Activated CD8-positive, alpha-beta memory T cell treated with anti-CD3 and anti-CD28 coated beads, Interleukin-2, amount 50 U/mL, for 24 hours (primary cell): Measurements from ENCODE around the gene KIF3B.
"Not testable (repeated sequence)": the region's sequence is repeated elsewhere in the genome, so short reads cannot be mapped to it uniquely, and the experiment has no call there.

Source experiments
- DNase-seq: peaks from one replicate; pipeline ENCODE4 v3.0.0-alpha.2; 2020; ENCODE audit errors: extremely low read depth

The KIF3B gene

DNA sequence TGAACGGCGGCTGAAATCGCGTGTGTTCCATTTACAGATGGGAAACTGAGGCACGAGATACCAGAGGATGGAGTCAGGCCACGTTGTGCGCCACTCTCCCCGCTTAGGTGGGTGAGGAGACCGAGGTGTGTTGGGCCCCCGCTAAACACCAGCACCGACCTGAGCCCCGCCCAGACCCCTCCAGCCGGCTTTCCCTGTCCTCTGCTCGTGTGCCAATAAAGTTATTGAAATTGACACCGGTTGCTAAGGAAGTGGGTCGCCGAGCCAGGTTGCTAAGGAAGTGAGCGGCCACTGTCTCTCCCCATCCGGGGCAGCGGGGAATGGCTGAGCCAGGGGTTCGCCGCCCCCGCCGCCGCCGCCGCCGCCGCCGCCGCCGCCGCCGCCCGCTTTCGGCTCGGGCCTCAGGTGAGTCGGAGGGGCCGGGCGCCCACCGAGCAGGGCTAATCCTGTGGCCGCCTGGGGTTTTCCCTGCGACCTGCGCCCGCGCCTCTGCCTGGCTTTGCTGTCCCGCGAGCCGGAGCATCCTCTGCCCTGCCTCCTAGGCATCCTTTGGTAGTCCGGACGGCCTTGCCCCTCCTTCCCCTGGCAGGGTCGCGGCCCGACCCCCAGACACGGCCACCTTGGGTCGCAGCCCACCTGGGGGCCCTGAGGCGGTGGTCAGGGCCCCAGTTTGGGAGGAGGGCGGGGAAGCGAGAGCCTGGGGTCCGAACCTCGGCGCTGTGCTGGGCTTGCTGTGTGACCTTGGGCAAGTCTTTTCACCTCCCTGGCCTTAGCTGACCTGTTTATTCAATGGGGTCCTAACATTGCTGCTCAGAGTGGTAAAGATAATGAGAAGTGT is at the start of gene KIF3B:
KIF3B (plus strand) TSS at position 291 of the 838 bp plus-strand sequence. CDS start 32,127 bp downstream, outside the sequence.
- DNase-seq = peak; percentile 87

DNA sequence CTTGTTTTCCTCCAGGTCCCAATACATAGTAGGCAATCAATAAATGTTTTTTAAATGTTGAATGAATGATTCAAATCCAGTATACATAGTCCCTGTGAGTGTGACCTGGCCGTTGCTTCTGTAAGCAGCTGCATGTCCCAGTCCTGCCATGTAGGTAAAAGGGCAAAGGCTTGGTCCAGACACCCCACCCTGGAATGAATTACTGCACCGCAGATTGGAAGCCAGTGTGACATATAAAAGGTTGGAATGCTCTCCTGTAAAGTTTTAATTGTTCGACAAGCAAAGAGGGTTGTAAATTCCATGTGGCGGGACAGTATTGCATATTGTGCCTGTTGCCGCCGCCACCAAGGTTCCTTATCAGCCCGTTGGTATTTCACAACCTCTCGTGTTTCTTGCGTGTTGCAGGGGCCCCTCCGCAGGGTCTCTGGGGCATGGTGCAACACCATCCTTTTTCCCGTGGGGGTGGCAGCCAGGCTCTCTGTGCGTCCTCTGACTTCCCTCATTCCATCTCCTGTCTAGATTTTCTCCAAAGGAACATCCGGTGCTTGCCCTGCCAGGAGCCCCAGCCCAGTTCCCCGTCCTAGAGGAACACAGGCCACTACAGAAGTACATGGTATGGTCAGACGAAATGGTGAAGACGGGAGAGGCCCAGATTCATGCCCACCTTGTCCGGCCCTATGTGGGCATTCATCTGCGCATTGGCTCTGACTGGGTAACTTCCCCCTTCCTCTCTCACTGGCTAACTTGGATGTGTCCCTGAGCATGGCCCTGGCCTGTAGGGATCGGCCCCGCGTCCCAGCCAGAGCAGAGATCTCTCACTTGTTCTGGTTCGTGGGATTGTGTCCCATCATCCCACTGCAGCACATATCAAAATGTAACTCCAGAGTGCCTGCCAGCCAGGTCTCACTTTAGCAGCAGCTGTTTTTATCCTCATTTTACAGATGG is 49.4 kb upstream of the KIF3B start:
- DNase-seq = no peak

DNA sequence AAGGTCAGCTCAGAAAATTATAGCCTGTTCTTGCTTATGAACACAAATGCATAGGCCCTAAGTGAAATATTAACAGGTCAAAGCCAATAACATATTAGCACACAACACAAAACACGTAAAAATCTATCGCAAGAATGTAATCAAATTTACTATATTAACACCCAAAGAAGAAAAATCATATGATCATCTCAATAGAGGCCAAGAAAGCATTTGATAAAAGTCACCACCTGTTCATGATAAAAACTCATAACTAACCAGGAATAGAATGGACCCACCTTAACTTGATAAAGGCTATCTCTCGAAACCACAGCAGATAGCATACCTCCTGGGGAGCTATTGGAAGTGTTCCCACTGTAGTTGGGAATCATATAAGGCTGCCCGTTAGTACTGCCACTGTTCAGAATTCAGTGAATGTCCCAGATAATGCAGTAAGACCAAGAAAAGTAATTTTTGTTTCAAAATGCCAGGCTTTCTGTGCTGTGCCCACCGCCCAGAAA is 48.2 kb upstream of the KIF3B start:
- no peak for DNase-seq

DNA sequence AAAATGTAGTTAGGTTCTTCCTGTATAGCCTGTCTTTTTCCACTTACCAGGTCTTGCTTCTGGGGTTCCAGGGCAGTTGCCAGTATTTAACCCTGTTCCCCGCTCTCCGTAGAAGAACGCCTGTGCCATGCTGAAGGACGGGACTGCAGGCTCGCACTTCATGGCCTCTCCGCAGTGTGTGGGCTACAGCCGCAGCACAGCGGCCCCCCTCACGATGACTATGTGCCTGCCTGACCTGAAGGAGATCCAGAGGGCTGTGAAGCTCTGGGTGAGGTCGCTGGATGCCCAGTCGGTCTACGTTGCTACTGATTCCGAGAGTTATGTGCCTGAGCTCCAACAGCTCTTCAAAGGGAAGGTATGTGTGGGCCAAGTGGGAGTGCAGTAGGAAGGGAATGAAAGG is 46.7 kb upstream of the KIF3B start:
- no peak for DNase-seq

DNA sequence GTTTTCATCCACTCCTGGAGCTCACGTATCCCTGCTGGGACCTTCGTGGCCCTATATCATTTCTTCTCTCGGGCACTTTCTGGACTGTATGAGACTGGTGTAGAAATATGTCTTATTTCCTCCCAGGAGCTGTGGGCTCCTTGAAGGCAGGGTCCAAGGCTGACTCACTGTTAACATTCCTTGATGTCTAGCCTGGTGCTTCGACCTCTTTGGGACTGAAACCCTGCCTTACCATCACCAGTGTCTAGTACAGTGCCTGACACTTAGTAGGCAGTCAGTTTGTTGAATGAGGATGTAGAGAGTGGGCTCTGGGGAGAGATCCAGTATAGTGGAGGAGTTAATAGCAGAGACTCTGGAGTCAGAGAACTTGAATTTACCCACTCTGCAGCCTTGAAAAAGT is 46.2 kb upstream of the KIF3B start:
- DNase-seq = no peak

DNA sequence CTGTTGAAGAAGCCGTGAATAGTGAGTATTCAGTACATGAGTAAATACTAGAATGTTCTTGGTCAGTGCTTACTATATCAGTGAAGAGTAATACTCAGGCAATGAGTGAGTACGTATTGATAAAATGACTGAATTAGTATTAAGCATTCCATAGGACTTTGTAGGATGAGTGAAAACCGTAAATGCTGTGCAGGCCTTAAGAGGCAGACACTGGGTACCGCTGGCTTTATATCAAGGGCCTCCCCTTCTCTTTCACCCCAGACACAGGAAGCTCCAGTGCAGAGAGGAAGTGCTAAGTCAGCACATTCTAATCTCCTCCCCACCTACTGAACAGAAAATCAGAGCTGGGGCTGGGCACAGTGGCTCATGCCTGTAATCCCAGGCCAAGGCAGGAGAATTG is 45.6 kb upstream of the KIF3B start:
- DNase-seq = no peak

- DNase-seq = no peak
Observed at GRCh38 chr20:32232326-32232886, 45.0 kb upstream of the KIF3B start.

GRCh38 chr20:32233286-32233685 is 44.2 kb upstream of the KIF3B start:
- DNase-seq = no peak

GRCh38 chr20:32234135-32234808 is 43.2 kb upstream of the KIF3B start:
- no peak for DNase-seq

DNA sequence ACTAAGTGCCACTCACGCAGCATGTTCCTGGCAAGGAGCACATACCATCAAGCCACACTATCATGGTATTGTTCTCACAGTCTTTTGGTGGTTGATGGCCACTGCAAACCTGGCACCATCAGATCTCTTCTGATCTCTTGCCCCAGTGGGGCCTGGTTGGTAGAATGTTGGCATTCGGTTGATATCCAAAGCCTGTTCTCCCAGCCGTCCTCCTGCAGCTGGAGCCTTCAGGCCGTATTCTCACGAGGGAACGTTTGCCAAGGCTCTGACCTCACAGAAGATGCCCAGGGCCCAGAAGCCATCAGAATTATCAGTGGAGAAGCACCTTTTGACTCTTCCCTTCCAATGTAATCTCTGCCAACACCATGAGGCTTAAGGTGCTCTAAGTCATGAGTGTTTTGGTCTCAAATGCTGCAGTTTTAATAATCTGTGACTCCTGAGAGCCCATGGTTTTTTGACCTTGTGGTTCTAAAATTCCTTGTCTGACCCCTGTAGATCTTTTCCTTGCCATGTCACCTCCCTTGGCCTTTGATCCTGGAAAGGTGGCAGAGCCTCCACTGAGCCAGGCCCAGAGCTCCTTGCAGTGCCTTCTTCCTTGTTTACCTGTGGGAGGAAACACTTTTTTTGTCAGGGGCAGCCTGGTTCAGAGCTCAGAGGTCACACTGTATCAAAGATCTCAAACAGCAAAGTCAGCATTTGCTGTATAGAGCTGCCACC is 42.0 kb upstream of the KIF3B start:
- DNase-seq = no peak

DNA sequence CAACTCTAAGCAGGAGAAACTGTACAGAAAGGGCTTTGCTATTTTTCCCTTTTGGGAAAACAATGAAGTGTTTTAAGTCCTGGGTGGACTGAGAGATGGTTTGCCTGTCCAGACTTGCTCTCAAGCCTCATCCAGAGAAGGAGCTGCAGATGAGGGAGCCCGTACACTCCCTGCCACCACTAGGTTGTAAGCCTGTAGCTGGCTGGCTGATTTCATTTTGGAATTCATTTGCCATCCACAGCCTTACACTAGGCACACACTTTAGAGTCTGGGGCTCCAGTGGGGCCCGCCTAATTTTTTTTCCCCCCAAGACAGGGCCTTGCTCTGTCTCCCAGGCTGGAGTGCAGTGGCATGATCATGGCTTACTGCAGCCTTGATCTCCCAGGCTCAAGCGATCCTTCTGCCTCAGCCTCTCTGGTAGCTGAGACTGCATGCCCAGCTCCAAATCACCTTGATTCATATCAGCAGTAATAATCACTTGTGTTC is 41.4 kb upstream of the KIF3B start:
- no peak for DNase-seq

- DNase-seq = no peak
Observed at GRCh38 chr20:32236819-32237218, 40.6 kb upstream of the KIF3B start.

DNA sequence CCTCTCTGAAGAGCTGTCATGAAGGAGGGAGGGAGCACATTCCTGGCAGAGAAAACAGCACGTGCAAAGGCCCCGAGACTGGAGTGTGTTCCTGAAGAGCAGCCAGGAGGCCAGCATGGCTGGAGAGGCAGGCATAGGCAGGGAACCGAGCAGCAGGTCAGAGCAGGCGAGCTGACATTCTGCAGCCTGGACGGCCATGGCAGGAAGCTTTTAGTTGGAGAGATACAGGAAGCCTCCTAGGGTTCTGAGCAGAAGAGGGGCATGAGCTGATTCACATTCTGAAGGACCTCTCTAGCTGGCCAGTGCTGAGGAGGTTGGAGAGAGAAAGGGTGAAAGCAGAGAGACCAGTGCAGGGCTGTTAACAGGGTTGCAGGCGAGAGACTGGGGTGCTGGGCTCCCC is 40.0 kb upstream of the KIF3B start:
- no peak for DNase-seq

GRCh38 chr20:32238483-32239425 is 38.7 kb upstream of the KIF3B start:
- no peak for DNase-seq

- no peak for DNase-seq
Observed at GRCh38 chr20:32240205-32240604, 37.2 kb upstream of the KIF3B start.

DNA sequence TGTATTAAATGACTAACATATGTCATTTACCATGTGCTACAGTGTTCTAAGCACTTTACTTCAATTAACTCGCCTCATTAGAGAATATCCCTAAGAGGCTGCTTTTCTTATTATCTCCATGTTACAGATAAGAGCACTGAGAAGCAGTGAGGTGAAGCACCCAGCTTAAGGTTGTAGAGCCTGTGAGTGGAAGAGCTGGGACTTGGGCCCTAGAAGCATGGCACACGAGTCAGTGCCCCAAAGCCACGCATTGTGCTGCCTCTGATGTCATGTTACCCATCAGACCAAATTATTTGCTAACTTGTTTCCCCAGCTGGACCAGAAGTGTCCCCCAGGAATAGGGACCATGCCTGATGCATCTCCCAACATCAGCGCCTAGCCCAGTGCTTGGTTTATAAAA is 35.6 kb upstream of the KIF3B start:
- DNase-seq = no peak

DNA sequence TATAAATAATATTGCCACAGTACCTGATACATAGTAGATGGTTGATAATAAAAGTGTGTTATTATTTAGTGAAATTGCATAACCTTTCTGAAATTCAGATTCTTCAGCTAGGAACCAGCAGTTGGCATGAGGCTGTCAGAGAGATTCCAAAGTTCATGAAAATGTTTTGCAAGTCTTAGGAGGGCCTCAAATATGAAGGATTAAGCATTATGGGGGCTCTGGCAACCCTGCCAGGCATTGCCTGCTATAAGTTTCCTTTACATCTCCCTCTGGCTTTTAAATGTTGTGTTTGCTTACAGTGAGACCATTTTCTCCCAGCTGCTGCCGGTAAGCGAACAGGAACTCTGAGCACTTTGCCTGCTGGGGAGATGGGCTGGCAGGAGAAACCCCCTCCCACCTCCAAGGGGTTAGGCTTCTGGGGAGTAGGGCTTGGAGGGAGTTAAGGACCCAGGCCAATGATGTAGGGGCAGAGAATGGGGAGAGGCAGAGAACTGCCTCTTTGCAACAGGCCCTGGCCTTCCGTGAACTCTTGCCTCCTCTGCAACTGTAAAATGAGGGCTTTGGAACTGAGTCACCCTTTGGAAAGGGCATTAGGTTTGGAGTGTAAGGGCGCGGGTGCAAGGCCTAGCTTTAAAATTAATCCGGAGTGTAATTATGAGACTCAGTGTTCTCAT is 33.2 kb upstream of the KIF3B start:
- DNase-seq = no peak

DNA sequence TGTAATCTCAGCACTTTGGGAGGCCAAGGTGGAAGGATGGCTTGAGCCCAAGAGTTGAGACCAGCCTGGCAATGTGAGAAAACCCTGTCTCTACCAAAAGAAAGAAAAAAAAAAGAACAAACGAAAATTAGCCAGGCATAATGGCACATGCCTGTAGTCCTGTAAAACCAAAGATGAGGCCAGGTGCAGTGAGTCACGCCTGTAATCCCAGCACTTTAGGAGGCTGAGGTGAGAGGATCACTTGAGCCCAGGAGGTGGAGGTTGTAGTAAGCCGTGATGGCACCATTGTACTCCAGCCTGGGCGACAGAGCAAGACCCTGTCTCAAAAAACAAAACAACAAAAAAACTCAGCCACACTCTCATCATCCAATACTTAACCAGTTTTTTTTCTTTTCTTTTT is 32.5 kb upstream of the KIF3B start:
- DNase-seq = no peak

DNA sequence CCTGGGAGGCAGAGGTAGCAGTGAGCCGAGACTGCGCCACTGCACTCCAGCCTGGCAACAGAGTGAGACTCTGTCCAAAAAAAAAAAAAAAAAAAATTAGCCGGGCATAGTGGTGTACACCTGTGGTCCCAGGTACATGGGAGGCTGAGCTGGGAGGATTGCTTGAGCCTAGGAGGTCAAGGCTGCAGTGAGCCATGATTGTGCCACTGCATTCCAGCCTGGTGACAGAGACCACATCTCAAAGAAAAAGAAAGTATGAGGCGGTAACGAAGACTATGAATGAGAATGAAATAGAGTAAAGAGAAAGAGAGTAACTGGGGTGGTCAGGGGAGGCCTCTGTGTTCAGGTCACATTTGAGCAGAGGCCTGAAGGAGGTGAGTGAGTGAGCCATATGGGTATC is 31.2 kb upstream of the KIF3B start:
- DNase-seq = not testable (repeated sequence)
